Stimulated activated CD8-positive, alpha-beta memory T cell treated with anti-CD3 and anti-CD28 coated beads, Interleukin-4, amount 100 ng/mL, for 1 hour (primary cell): ENCODE results near the gene NPIPB9.

Experiments
- DNase-seq, 2 donors: peaks; one replicate each; pipeline ENCODE4 v3.0.0-alpha.2; 2020; ENCODE audit warnings: low read depth in 2 of 2, low spot score in 1 of 2

Gene NPIPB9

GRCh38 chr16:28821874-28822519 is 70.4 kb downstream of the NPIPB9 start:
- DNase-seq: no peak
